Stimulated activated CD4-positive, alpha-beta T cell treated with anti-CD3 and anti-CD28 coated beads, Interleukin-15, amount 100 ng/mL, for 24 hours (primary cell): ENCODE measurements around the gene PSMB3.

Experiments used
- DNase-seq: peaks from one replicate; pipeline ENCODE4 v3.0.0-alpha.2; 2020

The PSMB3 gene

GRCh38 chr17:38798614-38799500 is 46.3 kb downstream of the PSMB3 start:
- DNase-seq: peak; percentile 61

GRCh38 chr17:38799501-38800236 is 47.1 kb downstream of the PSMB3 start, which contains the start of gene PIP4K2B:
TSS of gene PIP4K2B (minus strand) at chr17:38799556. CDS start at chr17:38799424, 132 bp downstream.
- DNase-seq: peak; percentile 96

GRCh38 chr17:38800237-38800760 is 47.8 kb downstream of the PSMB3 start:
- DNase-seq: no peak

GRCh38 chr17:38809828-38810227 is 57.3 kb downstream of the PSMB3 start:
- DNase-seq: no peak
